Thyroid gland (tissue), 4 donors: ENCODE data around the gene ELAVL4.

Experiments
- POLR2A ChIP-seq, 2 donors: fragments of 450-650 bp; IDR thresholded peaks; one replicate each; pipeline ENCODE4 v1.6.1; 2017; ENCODE audit warnings: antibody characterized with exemption in 2 of 2, mild to moderate bottlenecking in 2 of 2, moderate library complexity in 1 of 2
- TF ChIP-seq, protein P1 (sequence below), 6 experiments: fragments of 200-600 bp in 3 of 6; fragments of 450-650 bp in 3 of 6; sonication (generic) in 3 of 6; IDR thresholded peaks; one replicate each; pipeline ENCODE4 v1.5.1; 2016 to 2019; ENCODE audit warnings: antibody characterized with exemption in 6 of 6, mild to moderate bottlenecking in 2 of 6, inconsistent platforms in 1 of 6, moderate library complexity in 1 of 6

DNA sequence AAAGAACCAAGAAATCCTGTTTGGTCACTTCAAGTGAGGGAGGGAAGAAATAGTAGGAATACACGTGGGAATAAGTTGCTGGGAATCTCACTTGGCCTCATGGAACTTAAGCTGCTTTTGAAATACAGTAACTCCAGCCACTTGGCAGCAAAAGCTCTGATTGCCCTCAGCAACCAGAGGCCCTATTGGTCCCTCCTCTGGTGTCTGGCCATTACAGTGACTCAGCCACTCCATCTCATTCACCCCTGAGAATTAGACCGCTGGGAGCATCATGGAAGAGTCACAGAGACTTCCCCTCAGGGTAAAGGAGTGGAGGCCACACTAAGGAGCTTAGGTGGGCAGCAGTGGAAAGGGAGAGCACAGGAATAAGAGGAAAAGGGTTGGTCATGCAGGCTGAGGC is 99.6 kb downstream of the ELAVL4 start:
- TF ChIP-seq, protein P1, sequence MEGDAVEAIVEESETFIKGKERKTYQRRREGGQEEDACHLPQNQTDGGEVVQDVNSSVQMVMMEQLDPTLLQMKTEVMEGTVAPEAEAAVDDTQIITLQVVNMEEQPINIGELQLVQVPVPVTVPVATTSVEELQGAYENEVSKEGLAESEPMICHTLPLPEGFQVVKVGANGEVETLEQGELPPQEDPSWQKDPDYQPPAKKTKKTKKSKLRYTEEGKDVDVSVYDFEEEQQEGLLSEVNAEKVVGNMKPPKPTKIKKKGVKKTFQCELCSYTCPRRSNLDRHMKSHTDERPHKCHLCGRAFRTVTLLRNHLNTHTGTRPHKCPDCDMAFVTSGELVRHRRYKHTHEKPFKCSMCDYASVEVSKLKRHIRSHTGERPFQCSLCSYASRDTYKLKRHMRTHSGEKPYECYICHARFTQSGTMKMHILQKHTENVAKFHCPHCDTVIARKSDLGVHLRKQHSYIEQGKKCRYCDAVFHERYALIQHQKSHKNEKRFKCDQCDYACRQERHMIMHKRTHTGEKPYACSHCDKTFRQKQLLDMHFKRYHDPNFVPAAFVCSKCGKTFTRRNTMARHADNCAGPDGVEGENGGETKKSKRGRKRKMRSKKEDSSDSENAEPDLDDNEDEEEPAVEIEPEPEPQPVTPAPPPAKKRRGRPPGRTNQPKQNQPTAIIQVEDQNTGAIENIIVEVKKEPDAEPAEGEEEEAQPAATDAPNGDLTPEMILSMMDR (IDR thresholded peaks at IDR 0.05): no peak
- TF ChIP-seq POLR2A (IDR thresholded peaks at IDR 0.05): no peak
